OCI-LY1 (cell line): ENCODE results near the gene HRAS.

Source experiments
- H2AFZ ChIP-seq: fragments of 200-600 bp; sonication (generic), shearing (Covaris generic); 2 replicates; pipeline ENCODE4 v1.6.0; 2014; ENCODE audit warnings: antibody characterized with exemption, mild to moderate bottlenecking, low read length
- H3F3A ChIP-seq: fragments of 200-600 bp; sonication (generic), shearing (Covaris generic); 2 replicates; pipeline ENCODE4 v1.6.0; 2014; ENCODE audit warnings: mild to moderate bottlenecking, antibody characterized with exemption, low read length, moderate library complexity; ENCODE audit not compliant: insufficient read depth
- H3K27ac ChIP-seq: fragments of 200-600 bp; sonication (generic); 2 replicates; pipeline ENCODE4 v1.5.1; 2014; ENCODE audit warnings: low read length, mixed run types, mild to moderate bottlenecking, low read depth; ENCODE audit not compliant: poor library complexity, severe bottlenecking
- H3K27me3 ChIP-seq: fragments of 200-600 bp; sonication (generic); 2 replicates; pipeline ENCODE4 v1.6.0; 2014; ENCODE audit warnings: antibody characterized with exemption, mild to moderate bottlenecking, low read length, moderate library complexity; ENCODE audit not compliant: insufficient read depth
- H3K36me3 ChIP-seq: fragments of 200-600 bp; sonication (generic); 2 replicates; pipeline ENCODE4 v1.6.1; 2014; ENCODE audit warnings: mild to moderate bottlenecking, antibody characterized with exemption, low read length, moderate library complexity, mixed read lengths; ENCODE audit not compliant: insufficient read depth
- H3K4me1 ChIP-seq: fragments of 200-600 bp; sonication (generic); 2 replicates; pipeline ENCODE4 v1.5.1; 2014; ENCODE audit warnings: mild to moderate bottlenecking, low read length, moderate library complexity; ENCODE audit not compliant: insufficient read depth, severe bottlenecking
- H3K4me2 ChIP-seq: fragments of 200-600 bp; sonication (generic), shearing (Covaris generic); 2 replicates; pipeline ENCODE4 v1.6.1; 2014; ENCODE audit warnings: low read length
- H3K4me3 ChIP-seq: fragments of 200-600 bp; sonication (generic); 2 replicates; pipeline ENCODE4 v1.5.1; 2014; ENCODE audit warnings: low read length, low read depth, mild to moderate bottlenecking, mixed read lengths; ENCODE audit not compliant: poor library complexity, severe bottlenecking
- H3K79me2 ChIP-seq: fragments of 200-600 bp; shearing (Covaris generic); 2 replicates; pipeline ENCODE4 v1.6.1; 2016; ENCODE audit warnings: mixed run types, low read length, mixed read lengths; ENCODE audit not compliant: insufficient read depth
- H3K9ac ChIP-seq: fragments of 200-600 bp; sonication (generic), shearing (Covaris generic); 2 replicates; pipeline ENCODE4 v1.6.1; 2014; ENCODE audit warnings: mild to moderate bottlenecking, low read length, mixed read lengths
- H3K9me2 ChIP-seq: fragments of 200-600 bp; sonication (generic), shearing (Covaris generic); 2 replicates; pipeline ENCODE4 v1.6.1; 2014; ENCODE audit warnings: low read depth, mild to moderate bottlenecking, low read length, mixed read lengths
- H3K9me3 ChIP-seq: fragments of 200-600 bp; shearing (Covaris generic); 2 replicates; pipeline ENCODE4 v1.6.1; 2014; ENCODE audit warnings: low read length, mixed read lengths
- H4K20me1 ChIP-seq: fragments of 200-600 bp; sonication (generic), shearing (Covaris generic); 2 replicates; pipeline ENCODE4 v1.6.0; 2016; ENCODE audit warnings: mild to moderate bottlenecking, low read length; ENCODE audit not compliant: insufficient read depth
- EZH2 ChIP-seq: fragments of 200-600 bp; sonication (generic), shearing (Covaris generic); IDR thresholded peaks from 2 replicates; pipeline ENCODE4 v1.8.0; 2017; ENCODE audit warnings: borderline replicate concordance, mixed run types, mild to moderate bottlenecking, antibody characterized with exemption, low read length, moderate library complexity, mixed read lengths
- TF ChIP-seq, protein P1 (sequence below): fragments of 200-600 bp; sonication (generic), shearing (Covaris generic); IDR thresholded peaks from 2 replicates; pipeline ENCODE4 v1.5.1; 2017; ENCODE audit warnings: mild to moderate bottlenecking, antibody characterized with exemption, low read length, moderate library complexity, mixed read lengths

Gene HRAS

GRCh38 chr11:508956-509355 is 26.4 kb downstream of the HRAS start:
- TF ChIP-seq, protein P1, sequence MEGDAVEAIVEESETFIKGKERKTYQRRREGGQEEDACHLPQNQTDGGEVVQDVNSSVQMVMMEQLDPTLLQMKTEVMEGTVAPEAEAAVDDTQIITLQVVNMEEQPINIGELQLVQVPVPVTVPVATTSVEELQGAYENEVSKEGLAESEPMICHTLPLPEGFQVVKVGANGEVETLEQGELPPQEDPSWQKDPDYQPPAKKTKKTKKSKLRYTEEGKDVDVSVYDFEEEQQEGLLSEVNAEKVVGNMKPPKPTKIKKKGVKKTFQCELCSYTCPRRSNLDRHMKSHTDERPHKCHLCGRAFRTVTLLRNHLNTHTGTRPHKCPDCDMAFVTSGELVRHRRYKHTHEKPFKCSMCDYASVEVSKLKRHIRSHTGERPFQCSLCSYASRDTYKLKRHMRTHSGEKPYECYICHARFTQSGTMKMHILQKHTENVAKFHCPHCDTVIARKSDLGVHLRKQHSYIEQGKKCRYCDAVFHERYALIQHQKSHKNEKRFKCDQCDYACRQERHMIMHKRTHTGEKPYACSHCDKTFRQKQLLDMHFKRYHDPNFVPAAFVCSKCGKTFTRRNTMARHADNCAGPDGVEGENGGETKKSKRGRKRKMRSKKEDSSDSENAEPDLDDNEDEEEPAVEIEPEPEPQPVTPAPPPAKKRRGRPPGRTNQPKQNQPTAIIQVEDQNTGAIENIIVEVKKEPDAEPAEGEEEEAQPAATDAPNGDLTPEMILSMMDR: no peak
- TF ChIP-seq EZH2: no peak
- no peak overlapping the region for H2AFZ ChIP-seq
- H3K27ac ChIP-seq: no peak overlapping the region
- H3K79me2 ChIP-seq: 0 out of 2 replicates have a peak, but pooled peaks cover 9% of the 10 kb centered on the region
- H3F3A ChIP-seq: no peaks in the 10 kb centered on the region
- no peaks in the 10 kb centered on the region for H3K27me3 ChIP-seq
- no peak overlapping the region for H3K9ac ChIP-seq
- no peak overlapping the region for H3K4me2 ChIP-seq
- peaks cover 33% of the 10 kb centered on the region for H3K4me1 ChIP-seq
- H3K36me3 ChIP-seq: peaks cover 21% of the 10 kb centered on the region
- no peaks in the 10 kb centered on the region for H3K9me2 ChIP-seq
- no peaks in the 10 kb centered on the region for H3K9me3 ChIP-seq
- no peak overlapping the region for H3K4me3 ChIP-seq
- no peaks in the 10 kb centered on the region for H4K20me1 ChIP-seq

DNA sequence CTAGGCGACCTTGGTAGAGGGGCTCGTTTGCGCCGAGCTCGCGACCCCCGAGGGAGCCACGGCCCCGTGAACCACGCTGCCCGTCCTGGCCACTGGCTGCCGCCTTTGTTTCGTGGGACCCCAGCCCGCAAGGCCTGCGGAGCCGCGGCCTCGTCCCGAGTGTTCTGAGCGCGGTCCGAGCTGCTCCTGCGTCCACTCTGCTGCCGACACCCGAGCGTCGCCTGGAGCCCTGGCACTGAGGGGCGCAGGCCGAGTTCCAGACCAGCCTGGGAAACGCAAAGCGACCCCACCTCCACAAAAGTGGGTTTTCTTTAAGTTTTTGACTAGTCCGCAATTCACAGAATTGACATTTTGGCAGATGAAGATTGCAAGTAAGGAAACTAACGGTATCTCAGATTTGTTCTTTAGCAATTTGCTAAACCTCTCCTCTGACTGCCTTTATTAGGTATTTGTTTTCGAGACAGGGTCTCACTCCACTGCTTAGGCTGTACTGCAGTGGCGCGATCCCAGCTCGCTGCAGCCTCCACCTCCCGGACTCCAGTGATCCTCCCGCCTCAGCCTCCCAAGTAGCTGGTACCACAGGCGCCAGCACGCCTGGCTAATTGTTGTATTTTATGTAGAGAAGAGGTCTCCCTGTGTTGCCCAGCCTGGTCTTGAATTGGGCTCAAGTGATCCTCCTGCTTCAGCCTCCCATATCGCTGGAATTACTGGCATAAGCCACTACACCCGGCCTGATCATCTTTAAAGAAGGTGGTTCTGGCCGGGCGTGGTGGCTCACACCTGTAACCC is 27.5 kb downstream of the HRAS start:
- Histone ChIP-seq H3K9ac (no peak overlapping the region), H3K36me3 (peaks cover 21% of the 10 kb centered on the region), H3K79me2 (0 out of 2 replicates have a peak, but pooled peaks cover 9% of the 10 kb centered on the region), H3K9me3 (no peaks in the 10 kb centered on the region), H3K27me3 (no peaks in the 10 kb centered on the region), H3K9me2 (no peaks in the 10 kb centered on the region), H3K27ac (no peak overlapping the region), H3K4me1 (peaks cover 37% of the 10 kb centered on the region), H4K20me1 (no peaks in the 10 kb centered on the region), H3F3A (no peaks in the 10 kb centered on the region), H3K4me2 (peak overlapping the region; percentile 50), H2AFZ (no peak overlapping the region), H3K4me3 (peak overlapping the region; percentile 47)
- no peak for TF ChIP-seq EZH2
- TF ChIP-seq, protein P1: no peak

DNA sequence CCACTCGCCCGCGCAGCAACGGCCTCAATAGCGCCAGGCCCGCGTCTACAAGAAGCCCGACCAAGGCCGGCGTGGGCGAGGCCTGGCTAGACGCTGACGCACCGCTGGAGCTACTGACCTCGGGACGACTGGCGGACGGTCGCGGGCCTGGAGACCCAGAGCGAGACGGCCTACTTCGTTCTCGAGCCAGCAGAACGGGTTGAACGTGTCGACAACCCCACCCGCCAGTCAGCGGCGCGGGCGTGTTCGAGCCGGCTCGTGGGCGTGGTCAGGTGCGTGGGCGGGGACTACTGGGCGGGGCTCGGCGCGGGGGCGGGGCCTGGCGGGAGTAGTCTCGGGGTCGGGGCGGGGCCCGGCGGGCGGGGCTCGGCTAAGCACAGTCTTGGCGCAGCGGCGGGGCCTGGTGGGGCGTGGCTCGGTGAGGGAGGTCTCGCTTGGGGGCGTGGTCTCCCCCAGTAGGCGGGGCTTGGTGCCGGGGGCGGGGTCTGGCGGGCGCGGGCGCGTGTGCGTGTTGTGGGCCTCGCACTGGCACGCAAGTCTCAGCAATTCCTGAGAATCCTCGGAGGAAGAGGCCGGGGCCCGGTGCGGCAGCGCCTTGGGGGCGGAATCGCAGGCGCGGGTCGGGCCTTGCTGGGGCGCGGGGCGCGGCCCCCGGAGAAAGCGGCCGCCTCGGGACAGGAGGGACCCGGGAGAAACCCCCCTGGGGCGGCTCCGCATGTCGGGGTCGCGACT is 28.2 kb downstream of the HRAS start, which contains the start of gene RNH1:
Gene RNH1, minus strand, starts transcription at position 248 of the 732 bp plus-strand sequence. CDS start 5,080 bp downstream, outside the sequence.
- H2AFZ ChIP-seq: no peak within 1 kb of the TSS
- peak within 1 kb of the TSS; percentile 84 for H3K4me3 ChIP-seq
- H4K20me1 ChIP-seq: no peaks in the 10 kb centered on the region
- 0 out of 2 replicates have a peak, but pooled peaks cover 9% of the 10 kb centered on the region for H3K79me2 ChIP-seq
- TF ChIP-seq EZH2: no peak
- TF ChIP-seq, protein P1: no peak
- no peaks in the 10 kb centered on the region for H3F3A ChIP-seq
- peak within 1 kb of the TSS; percentile 77 for H3K4me2 ChIP-seq
- H3K36me3 ChIP-seq: peaks cover 21% of the 10 kb centered on the region
- H3K9ac ChIP-seq: peak within 1 kb of the TSS; percentile 96
- H3K9me3 ChIP-seq: no peaks in the 10 kb centered on the region
- no peaks in the 10 kb centered on the region for H3K9me2 ChIP-seq
- H3K27ac ChIP-seq: peak within 1 kb of the TSS; percentile 81
- no peaks in the 10 kb centered on the region for H3K27me3 ChIP-seq
- H3K4me1 ChIP-seq: peaks cover 37% of the 10 kb centered on the region
